GM12872 (cell line): ENCODE measurements around the gene TAS2R3.
A peak's percentile ranks its signal among the peaks of the same experiment; 100 is the strongest.

Source experiments
- CTCF ChIP-seq: IDR thresholded peaks from 3 replicates; pipeline ENCODE4 v1.5.1; 2011; ENCODE audit warnings: low read depth, mild to moderate bottlenecking, low read length, moderate library complexity; ENCODE audit not compliant: insufficient read depth

Gene TAS2R3

DNA sequence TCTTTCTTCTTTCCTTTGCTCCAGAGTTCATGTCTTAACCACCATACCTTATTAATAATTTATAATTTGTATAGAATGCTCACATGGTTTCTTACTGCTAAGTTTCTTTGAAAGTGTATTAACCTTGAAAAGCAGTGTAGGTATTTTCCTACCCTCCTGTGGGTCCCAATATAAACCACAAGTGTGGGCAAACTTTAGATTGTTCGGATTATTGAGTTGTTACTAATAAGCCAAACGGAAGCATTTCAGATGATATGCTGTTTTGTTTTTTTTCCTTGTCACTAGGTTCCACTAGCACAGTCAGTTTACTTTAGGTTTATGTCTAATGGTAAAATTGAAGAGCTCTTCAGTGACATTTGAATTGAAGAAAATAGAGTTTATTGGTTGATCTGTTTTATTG, 15.5 kb upstream of the TAS2R3 start:
- no peak for TF ChIP-seq CTCF

- no peak; the same call in 2 of the 3 replicates for TF ChIP-seq CTCF
Observed at GRCh38 chr7:141752634-141753033, 11.3 kb upstream of the TAS2R3 start.

GRCh38 chr7:141754939-141755338, 9.0 kb upstream of the TAS2R3 start:
- peak; percentile 48 for TF ChIP-seq CTCF

DNA sequence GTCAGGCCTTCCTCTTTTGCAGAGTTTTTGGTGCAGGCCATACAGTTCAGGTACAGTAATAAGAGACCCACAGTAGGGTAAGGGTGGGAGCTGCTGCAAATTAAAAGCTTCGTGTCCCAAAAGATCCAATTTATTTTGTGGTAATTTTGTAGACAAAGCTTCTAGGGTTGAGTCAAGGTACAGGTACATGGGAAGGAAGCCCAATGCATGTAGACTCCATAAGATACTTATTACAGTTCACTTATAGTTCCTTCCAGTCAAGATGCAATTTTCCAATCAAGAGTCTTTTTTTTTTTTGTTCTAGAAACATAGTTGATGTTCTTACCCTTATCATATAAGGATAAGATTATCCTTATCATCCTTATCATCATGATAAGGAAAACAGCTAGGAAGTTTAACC, 12.5 kb downstream of the TAS2R3 start, which contains the start of gene TAS2R4:
TAS2R4 (plus strand) TSS at position 301 of the 400 bp plus-strand sequence. CDS start 1,815 bp downstream, outside the sequence.
- TF ChIP-seq CTCF = no peak

DNA sequence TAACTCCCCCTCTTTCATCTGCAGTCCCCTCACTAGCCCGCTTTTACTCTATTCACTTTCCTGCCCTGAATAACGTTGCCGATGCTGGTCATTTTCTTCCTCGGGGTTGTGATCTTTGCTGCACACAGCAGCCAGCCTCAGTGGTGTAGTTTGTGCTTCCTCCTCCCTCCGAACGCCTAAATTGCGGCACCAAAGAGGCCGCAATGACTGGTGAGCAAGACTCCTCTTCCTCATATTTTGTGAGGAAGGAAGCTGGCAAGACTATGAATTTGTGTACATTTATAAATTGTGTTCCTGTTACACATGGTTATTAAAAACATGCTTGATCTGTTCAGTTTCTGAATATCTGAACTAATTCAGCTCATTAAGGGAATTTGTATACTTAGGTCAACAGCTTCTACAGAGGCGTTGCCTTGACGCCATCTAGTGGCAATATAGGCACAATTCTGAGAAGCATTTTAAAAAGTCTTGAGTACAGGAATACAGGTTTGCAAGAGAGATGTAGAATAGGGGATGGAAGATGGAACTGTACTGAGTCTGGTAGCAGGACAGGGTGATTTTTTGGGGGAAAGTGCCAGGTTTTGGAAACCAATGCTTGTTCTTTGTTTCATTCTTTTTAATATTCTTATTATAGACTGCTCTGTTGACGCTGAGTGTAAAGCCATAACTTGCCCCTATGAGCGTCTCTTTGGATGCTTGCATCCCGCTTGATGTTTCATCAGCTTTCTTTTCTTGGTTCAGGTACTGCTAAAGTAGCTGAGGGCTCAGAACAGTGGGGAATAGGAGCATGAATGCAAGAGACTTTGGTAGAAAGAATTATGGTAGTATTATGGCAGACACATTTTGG, 22.0 kb downstream of the TAS2R3 start:
- peak; percentile 75 for TF ChIP-seq CTCF

- TF ChIP-seq CTCF = no peak
Observed at GRCh38 chr7:141788296-141788695, 24.4 kb downstream of the TAS2R3 start.

GRCh38 chr7:141789917-141790316, 26.0 kb downstream of the TAS2R3 start, which contains the start of gene TAS2R5:
TSS of gene TAS2R5 (plus strand) at chr7:141790217. CDS start at chr7:141790362, 145 bp downstream.
- TF ChIP-seq CTCF = no peak
